HEK293T (cell line): ENCODE measurements around the gene ENAH.

ENCODE experiments used
- CTCF ChIA-PET: fragments of 350-600 bp; formaldehyde crosslinking; extraction: SDS; loops from one replicate; lab custom pipeline; 2021; ENCODE audit warnings: antibody characterized with exemption, inconsistent platforms; lab: Yijun Ruan, JAX
- POLR2A ChIA-PET: fragments of 350-600 bp; formaldehyde crosslinking; extraction: SDS; loops from one replicate; lab custom pipeline; 2020; ENCODE audit warnings: antibody characterized with exemption, inconsistent platforms; lab: Yijun Ruan, JAX
- DNase-seq: peaks from one replicate; pipeline ENCODE4 v3.0.0; 2012; ENCODE audit warnings: mixed read lengths; ENCODE audit errors: extremely low spot score
- ARNT ChIP-seq: fragments of 450-650 bp; IDR thresholded peaks from 2 replicates; pipeline ENCODE4 v1.6.1; 2017; ENCODE audit warnings: mild to moderate bottlenecking
- BHLHE40 ChIP-seq: fragments of 450-650 bp; IDR thresholded peaks from 2 replicates; pipeline ENCODE4 v1.6.1; 2016; ENCODE audit warnings: mild to moderate bottlenecking, moderate library complexity, borderline replicate concordance
- CTBP1 ChIP-seq: fragments of 450-650 bp; IDR thresholded peaks from 2 replicates; pipeline ENCODE4 v1.6.1; 2016; ENCODE audit warnings: borderline replicate concordance
- ELF4 ChIP-seq: fragments of 450-650 bp; IDR thresholded peaks from 2 replicates; pipeline ENCODE4 v1.6.1; 2017; ENCODE audit warnings: antibody characterized with exemption
- FOXA1 ChIP-seq: fragments of 450-650 bp; IDR thresholded peaks from 2 replicates; pipeline ENCODE4 v1.6.1; 2016; ENCODE audit warnings: mild to moderate bottlenecking
- FOXK2 ChIP-seq: fragments of 450-650 bp; IDR thresholded peaks from 2 replicates; pipeline ENCODE4 v1.6.1; 2016; ENCODE audit warnings: mild to moderate bottlenecking
- FOXM1 ChIP-seq: fragments of 450-650 bp; IDR thresholded peaks from 2 replicates; pipeline ENCODE4 v1.6.1; 2017; ENCODE audit warnings: mild to moderate bottlenecking, borderline replicate concordance
- HDGF ChIP-seq: fragments of 450-650 bp; IDR thresholded peaks from 2 replicates; pipeline ENCODE4 v1.6.1; 2017; ENCODE audit warnings: antibody characterized with exemption, borderline replicate concordance
- L3MBTL2 ChIP-seq: fragments of 450-650 bp; conservative IDR thresholded peaks from 2 replicates; pipeline ENCODE4 v1.6.1; 2016; ENCODE audit warnings: mild to moderate bottlenecking
- LEF1 ChIP-seq: fragments of 450-650 bp; IDR thresholded peaks from 2 replicates; pipeline ENCODE4 v1.6.1; 2017; ENCODE audit warnings: mild to moderate bottlenecking, borderline replicate concordance
- NFRKB ChIP-seq: fragments of 450-650 bp; IDR thresholded peaks from 2 replicates; pipeline ENCODE4 v1.6.1; 2016; ENCODE audit warnings: mild to moderate bottlenecking, moderate library complexity
- SP1 ChIP-seq: fragments of 450-650 bp; IDR thresholded peaks from 2 replicates; pipeline ENCODE4 v1.6.1; 2017
- SUZ12 ChIP-seq: fragments of 450-650 bp; IDR thresholded peaks from 2 replicates; pipeline ENCODE4 v1.6.1; 2016; ENCODE audit warnings: mild to moderate bottlenecking
- TARDBP ChIP-seq: fragments of 450-650 bp; IDR thresholded peaks from 2 replicates; pipeline ENCODE4 v1.6.1; 2016
- ZNF384 ChIP-seq: fragments of 450-650 bp; IDR thresholded peaks from 2 replicates; pipeline ENCODE4 v1.6.1; 2016
- TF ChIP-seq, protein P1 (sequence below): fragments of 450-650 bp; IDR thresholded peaks from 2 replicates; pipeline ENCODE4 v1.6.1; 2016

The ENAH gene

DNA sequence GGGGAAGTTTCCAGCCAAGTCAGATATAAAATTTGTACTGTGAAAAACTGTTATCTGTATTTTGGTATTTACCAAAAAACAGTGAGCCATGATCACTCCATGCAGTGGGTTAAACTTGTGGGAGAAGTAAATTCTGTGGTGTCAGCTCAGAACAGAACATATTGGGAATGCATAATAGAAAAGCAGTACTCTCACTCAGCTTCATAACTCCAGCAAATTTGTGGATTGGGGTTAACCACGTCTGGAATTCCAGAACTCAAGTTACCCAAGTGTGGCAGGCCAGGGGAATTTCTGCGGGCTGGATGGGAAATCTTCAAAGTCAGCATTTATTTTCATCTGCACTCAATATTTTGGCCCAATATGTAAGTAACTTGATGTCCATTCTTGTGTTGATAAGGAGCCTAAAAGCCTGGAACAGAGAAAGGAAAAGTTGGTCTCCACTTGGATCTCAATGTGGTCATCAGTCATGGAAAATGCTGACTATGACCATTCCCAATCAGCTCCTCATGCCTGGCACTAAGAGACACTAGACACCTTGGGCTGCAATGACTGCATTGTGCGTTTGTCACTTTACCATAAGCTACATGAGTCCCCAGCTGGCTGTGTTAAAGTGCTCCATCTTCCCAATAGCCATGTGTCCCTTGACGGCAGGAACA lies 39.1 kb upstream of the ENAH start:
- POLR2A ChIA-PET: interaction anchor here (1.0 to 1.8 kb wide), 4 partner anchors 36 to 85 kb away, joined by 4 to 6 read pairs (median 6); partner anchors contain the start of gene SRP9
- TF ChIP-seq L3MBTL2 (no peak), FOXK2 (no peak), FOXM1 (no peak), NFRKB (no peak), ELF4 (no peak), LEF1 (no peak), ARNT (no peak), CTBP1 (no peak)
- CTCF ChIA-PET: no interaction called here
- DNase-seq: no peak

GRCh38 chr1:225691377-225691776 lies 38.5 kb upstream of the ENAH start:
- no peak for DNase-seq
- TF ChIP-seq CTBP1 (no peak), SP1 (no peak), ARNT (no peak), FOXM1 (no peak), HDGF (no peak)
- POLR2A ChIA-PET: interaction anchor here (1.0 to 1.5 kb wide), 2 partner anchors 35 to 86 kb away, joined by 4 to 6 read pairs; partner anchors contain the start of gene SRP9
- CTCF ChIA-PET: interaction anchor here (0.6 kb wide), 1 partner anchor 33 kb away, joined by 4 read pairs; no protein-coding TSS in a partner anchor

DNA sequence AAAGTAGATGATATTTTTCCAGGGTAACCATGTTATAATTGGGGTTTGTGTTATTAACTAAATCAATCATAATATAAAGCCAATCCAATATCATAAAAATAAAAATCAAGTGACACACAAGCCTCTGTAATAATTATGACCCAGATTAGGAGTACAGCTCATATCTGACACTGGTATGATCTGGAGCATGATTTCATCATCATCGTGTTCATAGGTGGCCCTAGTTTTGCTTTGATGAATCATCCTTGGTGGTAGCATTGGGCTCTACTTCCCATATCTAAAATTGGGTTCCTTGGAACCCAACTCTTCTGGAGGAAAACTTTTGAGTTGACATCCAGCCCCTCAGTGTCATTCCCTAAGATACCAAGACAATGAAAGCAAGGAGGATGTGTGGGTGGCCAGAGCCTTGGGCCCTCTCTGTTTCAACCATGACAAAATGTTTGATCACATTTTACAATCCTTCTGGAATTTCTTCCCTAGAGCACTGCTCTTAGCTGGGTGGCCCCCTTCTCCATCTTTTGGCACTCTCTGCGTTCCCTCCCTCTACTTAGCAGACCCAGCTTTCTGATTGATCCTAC lies 37.0 kb upstream of the ENAH start:
- CTCF ChIA-PET: no interaction called here
- TF ChIP-seq NFRKB: no peak
- TF ChIP-seq BHLHE40: no peak
- no peak for TF ChIP-seq SUZ12
- no peak for TF ChIP-seq LEF1
- TF ChIP-seq ELF4: no peak
- TF ChIP-seq CTBP1: no peak
- TF ChIP-seq ARNT: no peak
- no peak for TF ChIP-seq TARDBP
- no peak for TF ChIP-seq ZNF384
- TF ChIP-seq SP1: no peak
- no peak for DNase-seq
- POLR2A ChIA-PET: interaction anchor here (1.3 kb wide), 1 partner anchor 35 kb away, joined by 5 read pairs; no protein-coding TSS in a partner anchor

DNA sequence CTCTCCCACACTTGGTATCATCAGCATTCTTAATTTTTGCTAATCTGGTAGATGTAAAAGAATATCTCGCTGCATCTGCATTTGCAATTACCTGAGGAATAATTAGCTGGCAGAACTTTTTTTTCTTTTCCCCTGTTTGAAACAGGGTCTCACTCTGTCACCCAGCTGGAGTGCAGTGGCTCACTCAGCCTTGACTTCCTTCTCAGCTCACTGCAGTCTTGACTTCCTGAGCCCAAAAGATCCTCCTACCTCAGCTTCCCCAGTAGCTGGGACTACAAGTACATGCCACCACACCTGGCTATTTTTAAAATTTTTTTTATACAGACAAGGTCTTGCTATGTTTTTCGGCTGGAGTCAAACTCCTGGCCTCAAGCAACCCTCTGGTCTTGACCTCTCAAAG lies 35.4 kb upstream of the ENAH start:
- POLR2A ChIA-PET: interaction anchor here (0.6 kb wide), 1 partner anchor 31 kb away, joined by 3 read pairs; no protein-coding TSS in a partner anchor
- CTCF ChIA-PET: no interaction called here
- no peak for DNase-seq
- TF ChIP-seq L3MBTL2: no peak
- TF ChIP-seq SUZ12: no peak
- TF ChIP-seq ZNF384: no peak
- TF ChIP-seq FOXK2: no peak
- no peak for TF ChIP-seq BHLHE40
- no peak for TF ChIP-seq NFRKB
- TF ChIP-seq TARDBP: no peak
- no peak for TF ChIP-seq SP1
- no peak for TF ChIP-seq ELF4
- TF ChIP-seq LEF1: no peak

GRCh38 chr1:225685476-225686176 lies 32.7 kb upstream of the ENAH start:
- ChIA-PET CTCF (interaction anchor here (0.6 kb wide), 1 partner anchor 1016 kb away, joined by 3 read pairs; no protein-coding TSS in a partner anchor), POLR2A (no interaction called here)

DNA sequence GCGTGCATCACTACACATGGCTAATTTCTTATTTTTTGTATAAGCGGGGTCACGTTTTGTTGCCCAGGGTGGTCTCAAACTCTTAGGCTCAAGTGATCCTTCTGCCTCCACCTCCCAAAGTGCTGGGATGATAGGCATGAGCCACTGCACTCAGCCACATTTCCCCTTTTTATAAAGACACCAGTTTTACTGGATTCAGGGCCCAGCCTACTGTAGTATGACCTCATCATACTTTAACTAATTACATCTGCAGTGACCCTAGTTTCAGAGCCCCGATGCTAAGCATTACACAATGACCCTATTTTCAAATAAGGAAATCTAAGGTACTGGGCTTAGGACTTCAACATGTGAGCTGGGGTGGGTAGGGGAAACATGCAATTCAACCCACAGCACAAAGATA lies 31.8 kb upstream of the ENAH start:
- CTCF ChIA-PET: interaction anchor here (0.7 kb wide), 1 partner anchor 442 kb away, joined by 3 read pairs; no protein-coding TSS in a partner anchor
- TF ChIP-seq L3MBTL2 (no peak), FOXA1 (no peak), ARNT (no peak), TARDBP (no peak), SUZ12 (no peak), BHLHE40 (no peak), SP1 (no peak), NFRKB (no peak), FOXK2 (no peak), HDGF (no peak), CTBP1 (no peak), FOXM1 (no peak)
- TF ChIP-seq, protein P1, sequence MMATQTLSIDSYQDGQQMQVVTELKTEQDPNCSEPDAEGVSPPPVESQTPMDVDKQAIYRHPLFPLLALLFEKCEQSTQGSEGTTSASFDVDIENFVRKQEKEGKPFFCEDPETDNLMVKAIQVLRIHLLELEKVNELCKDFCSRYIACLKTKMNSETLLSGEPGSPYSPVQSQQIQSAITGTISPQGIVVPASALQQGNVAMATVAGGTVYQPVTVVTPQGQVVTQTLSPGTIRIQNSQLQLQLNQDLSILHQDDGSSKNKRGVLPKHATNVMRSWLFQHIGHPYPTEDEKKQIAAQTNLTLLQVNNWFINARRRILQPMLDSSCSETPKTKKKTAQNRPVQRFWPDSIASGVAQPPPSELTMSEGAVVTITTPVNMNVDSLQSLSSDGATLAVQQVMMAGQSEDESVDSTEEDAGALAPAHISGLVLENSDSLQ: no peak
- DNase-seq: no peak
- POLR2A ChIA-PET: no interaction called here

More at GRCh38 chr1:225685476-225686176, 32.7 kb upstream of the ENAH start:
- TF ChIP-seq NFRKB (no peak), BHLHE40 (no peak), FOXK2 (no peak), ZNF384 (no peak), SUZ12 (no peak), FOXM1 (no peak), L3MBTL2 (no peak)
- DNase-seq: no peak

DNA sequence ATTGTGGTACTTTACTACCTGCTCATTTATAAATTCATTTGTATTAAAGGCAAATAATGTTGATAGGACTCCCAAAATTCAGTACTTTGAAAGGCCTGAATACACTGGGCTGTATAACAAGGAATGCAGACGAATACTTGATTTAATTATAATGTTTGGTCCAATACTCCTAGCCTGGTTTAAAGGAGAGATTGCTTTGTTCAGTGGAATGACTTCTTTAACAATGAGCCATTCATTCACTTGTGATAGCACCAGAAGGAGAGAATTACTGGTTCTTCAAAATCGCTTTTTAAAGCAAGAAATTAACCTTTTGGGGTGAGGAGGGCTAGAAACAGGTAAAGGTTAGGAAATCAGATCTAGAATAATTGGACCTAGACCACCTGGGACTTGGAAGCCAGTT lies 28.3 kb upstream of the ENAH start:
- no peak for DNase-seq
- TF ChIP-seq ELF4: no peak
- TF ChIP-seq SUZ12: no peak
- TF ChIP-seq BHLHE40: no peak
- no peak for TF ChIP-seq TARDBP
- TF ChIP-seq HDGF: no peak
- no peak for TF ChIP-seq NFRKB
- TF ChIP-seq, protein P1: no peak
- TF ChIP-seq CTBP1: no peak
- no peak for TF ChIP-seq LEF1
- TF ChIP-seq ARNT: no peak
- no peak for TF ChIP-seq L3MBTL2
- TF ChIP-seq FOXM1: no peak
- TF ChIP-seq FOXA1: no peak
- no peak for TF ChIP-seq SP1
- no peak for TF ChIP-seq ZNF384
- TF ChIP-seq FOXK2: no peak
- POLR2A ChIA-PET: no interaction called here
- CTCF ChIA-PET: interaction anchor here (0.6 kb wide), 1 partner anchor 68 kb away, joined by 5 read pairs; no protein-coding TSS in a partner anchor
